Left renal pelvis (tissue), 4 donors: ENCODE results near the gene PCDHA4. TPM values are rescaled to one million over a fixed set of nuclear protein-coding genes. Genes with fewer than 3 reads are reported as not detected.
"Not testable (repeated sequence)": the region's sequence is repeated elsewhere in the genome, so short reads cannot be mapped to it uniquely, and the experiment has no call there.

ENCODE experiments used
- DNase-seq, 4 donors: peaks; one replicate each; pipeline ENCODE4 v3.0.0-alpha.2; 2013; ENCODE audit warnings: low read depth in 4 of 4, low spot score in 3 of 4
- polyA plus RNA-seq, 4 donors: library from polyadenylated mRNA; unstranded; fragments of 120-200 nt; gene quantifications; one replicate each; pipeline ENCODE4 v1.2.1, GENCODE V29; 2013; ENCODE audit not compliant: insufficient read length in 4 of 4

The PCDHA4 gene
- polyA plus RNA-seq: 1 to 10 TPM in 2 of 4 donors, under 1 TPM in 2; 0.37 to 1.5 (median 0.86) TPM

DNA sequence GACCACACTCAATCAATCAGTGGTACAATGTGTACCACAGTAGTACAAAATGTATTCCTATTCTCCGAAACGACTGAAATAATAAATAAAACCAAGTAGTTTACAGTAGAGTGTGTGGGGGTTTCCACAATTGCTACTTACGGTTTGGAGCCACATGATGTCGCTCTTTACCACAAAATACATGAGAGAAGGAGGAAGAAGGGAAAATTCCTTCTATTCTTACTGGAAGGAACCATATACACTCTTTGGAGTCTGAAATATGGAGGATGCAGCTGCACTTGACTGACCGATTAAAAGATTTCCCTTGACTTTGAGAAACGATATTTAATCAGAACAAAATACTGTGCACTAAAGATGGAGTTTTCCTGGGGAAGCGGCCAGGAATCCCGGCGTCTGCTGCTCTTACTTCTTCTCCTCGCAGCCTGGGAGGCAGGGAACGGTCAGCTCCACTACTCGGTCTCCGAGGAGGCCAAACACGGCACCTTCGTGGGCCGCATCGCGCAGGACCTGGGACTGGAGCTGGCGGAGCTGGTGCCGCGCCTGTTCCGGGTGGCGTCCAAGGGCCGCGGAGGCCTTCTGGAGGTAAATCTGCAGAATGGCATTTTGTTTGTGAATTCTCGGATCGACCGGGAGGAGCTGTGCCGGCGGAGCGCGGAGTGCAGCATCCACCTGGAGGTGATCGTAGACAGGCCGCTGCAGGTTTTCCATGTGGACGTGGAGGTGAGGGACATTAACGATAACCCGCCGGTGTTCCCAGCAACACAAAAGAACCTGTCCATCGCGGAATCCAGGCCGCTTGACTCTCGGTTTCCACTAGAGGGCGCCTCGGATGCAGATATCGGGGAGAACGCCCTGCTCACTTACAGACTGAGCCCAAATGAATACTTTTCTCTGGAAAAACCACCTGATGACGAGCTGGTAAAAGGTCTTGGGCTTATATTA, at the start of gene PCDHA4:
PCDHA4 (plus strand) TSS at position 235 of the 942 bp plus-strand sequence.
- no peak for DNase-seq

DNA sequence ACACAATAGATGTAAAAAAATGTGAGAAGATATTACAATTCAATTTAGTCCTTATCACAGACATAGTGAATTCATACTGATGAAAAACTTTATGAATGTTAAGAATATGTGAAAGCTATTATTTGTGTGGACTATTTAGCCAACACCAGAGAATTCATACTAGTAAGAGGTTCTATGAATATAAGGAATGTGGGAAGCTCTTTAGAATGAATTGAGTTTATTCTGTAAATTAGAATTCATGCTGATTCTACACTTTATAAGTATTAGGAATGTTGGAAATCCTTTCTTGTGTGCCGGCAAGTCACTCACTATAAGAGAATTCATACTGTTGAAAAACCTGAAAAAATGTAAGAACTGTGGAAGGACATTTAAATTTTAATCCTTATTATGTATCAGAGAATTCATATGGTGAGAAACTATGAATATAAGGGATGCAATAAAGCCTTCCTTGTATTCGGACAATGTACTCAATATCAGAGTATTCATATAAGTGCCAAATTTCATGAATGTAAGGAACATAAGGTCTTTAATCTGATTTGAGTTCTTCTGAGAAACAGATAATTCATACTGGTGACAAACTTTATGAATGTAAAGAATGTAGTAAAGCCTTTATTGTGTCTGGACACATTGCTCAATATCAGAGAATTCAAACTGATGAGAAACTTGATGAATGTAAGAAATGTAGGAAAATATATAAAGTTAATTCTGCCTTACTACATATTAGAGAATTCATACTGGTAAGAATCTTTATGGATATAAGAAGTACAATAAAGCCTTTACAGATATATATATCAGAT, 42.5 kb upstream of the PCDHA4 start:
- DNase-seq: no peak

DNA sequence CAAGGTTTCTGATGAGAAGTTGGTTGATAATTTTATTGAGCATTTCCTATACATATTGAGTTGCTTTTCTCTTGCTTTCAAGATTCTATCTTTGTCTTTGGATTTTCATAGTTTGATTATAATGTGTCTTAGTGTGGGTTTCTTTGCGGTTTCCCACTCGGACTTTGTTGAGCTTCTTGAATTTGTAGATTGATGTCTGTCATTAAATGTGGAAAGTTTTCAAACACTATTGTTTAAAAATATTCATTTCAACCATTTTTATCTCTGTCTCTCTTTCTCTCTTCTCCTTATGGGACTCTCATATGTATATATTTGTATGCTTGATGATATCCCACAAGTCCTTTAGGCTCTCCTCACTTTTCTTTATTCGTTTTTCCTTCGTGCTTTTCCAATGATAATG, 39.4 kb upstream of the PCDHA4 start:
- no peak for DNase-seq

DNA sequence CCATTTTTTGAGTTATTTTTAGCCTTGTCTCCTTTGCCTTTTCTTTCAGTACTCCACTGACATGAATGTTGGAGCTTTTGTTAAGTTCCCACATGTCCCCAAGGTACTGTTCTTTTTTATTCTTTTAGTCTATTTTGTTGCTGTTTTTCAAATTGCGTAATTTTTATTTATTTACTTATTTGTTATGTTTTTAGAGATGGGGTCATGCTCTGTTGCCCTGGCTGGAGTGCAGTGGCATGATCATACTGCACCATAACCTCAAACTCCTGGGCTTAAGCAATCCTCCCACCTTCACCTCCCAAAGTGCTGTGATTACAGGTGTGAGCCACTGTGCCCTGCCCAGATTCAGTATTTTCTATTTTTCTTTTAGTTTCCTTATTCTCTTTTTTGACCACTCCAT, 26.4 kb upstream of the PCDHA4 start:
- DNase-seq: no peak

DNA sequence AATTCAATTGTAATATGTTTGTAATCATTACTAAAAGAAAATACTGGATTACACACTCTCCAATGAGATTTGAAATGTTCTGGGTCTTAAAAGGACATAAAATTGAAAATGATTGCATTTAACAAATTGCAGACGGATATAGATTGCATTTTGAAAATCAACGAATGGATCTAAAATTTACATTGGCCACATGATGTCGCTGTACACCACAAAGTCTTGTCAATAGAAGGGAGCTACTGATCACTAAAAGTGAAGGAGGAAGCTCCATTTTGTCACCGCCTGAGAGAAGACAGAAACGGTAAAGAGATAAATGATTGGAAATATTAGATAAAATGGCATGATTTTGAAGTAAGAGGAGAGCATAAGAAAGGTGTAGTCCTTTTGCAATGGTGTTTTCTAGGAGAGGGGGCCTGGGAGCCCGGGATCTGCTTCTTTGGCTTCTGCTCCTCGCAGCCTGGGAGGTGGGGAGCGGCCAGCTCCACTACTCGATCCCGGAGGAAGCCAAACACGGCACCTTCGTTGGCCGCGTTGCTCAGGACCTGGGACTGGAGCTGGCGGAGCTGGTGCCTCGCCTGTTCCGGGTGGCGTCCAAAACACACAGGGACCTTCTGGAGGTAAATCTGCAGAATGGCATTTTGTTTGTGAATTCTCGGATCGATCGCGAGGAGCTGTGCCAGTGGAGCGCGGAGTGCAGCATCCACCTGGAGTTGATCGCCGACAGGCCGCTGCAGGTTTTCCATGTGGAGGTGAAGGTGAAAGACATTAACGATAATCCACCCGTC, 20.8 kb upstream of the PCDHA4 start, which contains the start of gene PCDHA1:
PCDHA1 (plus strand) TSS at position 236 of the 782 bp plus-strand sequence.
- DNase-seq: no peak

DNA sequence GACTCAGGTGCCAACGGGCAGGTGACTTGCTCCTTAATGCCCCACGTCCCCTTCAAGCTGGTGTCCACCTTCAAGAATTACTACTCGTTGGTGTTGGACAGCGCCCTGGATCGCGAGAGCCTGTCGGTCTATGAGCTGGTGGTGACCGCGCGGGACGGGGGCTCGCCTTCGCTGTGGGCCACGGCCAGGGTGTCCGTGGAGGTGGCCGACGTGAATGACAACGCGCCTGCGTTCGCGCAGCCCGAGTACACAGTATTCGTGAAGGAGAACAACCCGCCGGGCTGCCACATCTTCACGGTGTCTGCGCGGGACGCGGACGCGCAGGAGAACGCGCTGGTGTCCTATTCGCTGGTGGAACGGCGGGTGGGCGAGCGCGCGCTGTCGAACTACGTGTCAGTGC, 19.4 kb upstream of the PCDHA4 start:
- DNase-seq: not testable (repeated sequence)

DNA sequence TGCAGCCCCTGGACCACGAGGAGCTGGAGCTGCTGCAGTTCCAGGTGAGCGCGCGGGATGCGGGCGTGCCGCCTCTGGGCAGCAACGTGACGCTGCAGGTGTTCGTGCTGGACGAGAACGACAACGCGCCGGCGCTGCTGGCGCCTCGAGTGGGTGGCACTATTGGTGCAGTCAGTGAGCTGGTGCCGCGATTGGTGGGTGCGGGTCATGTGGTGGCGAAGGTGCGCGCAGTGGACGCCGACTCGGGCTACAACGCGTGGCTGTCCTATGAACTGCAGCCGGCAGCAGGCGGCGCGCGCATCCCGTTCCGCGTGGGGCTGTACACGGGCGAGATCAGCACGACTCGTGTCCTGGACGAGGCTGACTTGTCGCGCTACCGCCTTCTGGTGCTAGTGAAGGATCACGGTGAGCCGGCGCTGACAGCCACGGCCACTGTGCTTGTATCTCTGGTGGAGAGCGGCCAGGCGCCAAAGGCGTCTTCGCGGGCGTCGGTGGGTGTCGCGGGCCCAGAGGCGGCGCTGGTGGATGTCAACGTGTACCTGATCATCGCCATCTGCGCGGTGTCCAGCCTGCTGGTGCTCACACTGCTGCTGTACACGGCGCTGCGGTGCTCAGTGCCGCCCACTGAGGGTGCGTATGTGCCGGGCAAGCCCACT, 18.9 kb upstream of the PCDHA4 start:
- DNase-seq: not testable (repeated sequence)

DNA sequence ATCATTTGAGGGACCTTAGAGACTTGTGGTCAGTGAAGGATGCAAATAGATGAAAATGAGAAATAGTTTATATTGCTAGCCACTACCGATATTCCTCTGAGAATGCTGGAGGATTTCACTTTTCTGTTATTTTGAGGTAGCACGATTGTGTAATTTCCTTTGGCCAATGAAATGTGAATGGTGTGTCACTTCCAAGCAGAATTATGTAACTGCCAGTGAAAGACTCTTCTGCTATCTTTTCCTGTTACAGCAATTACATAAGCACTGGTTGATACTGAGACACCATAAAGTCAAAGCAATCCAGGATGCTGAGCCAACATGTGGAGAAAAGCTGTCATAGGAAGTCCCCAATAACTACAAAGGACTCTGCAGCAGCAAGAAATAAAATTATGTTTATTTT, 15.8 kb upstream of the PCDHA4 start:
- no peak for DNase-seq

DNA sequence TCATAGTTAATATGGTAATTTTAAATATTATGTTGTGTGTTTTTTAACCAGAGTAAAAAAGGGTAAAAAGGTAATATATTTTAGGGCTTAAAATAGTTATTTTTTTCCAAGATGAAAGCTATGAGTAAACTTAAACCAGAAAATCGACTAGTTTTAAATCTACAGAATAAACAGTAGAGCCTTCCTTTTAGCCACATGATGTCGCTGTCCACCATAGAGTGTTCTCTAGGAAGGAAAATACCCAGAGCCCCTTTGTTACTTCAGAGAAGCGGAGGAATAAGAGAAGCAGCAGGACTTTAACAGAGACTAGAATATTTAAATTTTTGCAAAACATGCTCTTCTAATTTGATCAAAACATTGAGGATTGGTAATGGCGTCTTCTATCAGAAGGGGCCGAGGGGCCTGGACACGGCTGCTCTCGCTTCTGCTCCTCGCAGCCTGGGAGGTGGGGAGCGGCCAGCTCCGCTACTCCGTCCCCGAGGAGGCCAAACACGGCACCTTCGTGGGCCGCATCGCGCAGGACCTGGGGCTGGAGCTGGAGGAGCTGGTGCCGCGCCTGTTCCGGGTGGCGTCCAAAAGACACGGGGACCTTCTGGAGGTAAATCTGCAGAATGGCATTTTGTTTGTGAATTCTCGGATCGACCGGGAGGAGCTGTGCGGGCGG, 12.1 kb upstream of the PCDHA4 start, which contains the start of gene PCDHA2:
PCDHA2 (plus strand) TSS at position 258 of the 664 bp plus-strand sequence.
- no peak for DNase-seq

DNA sequence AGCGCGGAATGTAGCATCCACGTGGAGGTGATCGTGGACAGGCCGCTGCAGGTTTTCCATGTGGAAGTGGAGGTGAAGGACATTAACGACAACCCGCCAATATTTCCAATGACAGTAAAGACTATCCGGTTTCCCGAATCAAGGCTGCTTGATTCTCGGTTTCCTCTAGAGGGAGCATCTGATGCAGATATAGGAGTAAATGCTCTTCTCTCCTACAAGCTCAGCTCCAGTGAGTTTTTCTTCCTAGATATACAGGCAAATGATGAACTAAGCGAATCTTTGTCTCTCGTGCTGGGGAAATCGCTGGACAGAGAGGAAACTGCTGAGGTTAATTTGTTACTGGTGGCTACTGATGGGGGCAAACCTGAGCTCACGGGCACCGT, 11.6 kb upstream of the PCDHA4 start:
- DNase-seq: no peak

DNA sequence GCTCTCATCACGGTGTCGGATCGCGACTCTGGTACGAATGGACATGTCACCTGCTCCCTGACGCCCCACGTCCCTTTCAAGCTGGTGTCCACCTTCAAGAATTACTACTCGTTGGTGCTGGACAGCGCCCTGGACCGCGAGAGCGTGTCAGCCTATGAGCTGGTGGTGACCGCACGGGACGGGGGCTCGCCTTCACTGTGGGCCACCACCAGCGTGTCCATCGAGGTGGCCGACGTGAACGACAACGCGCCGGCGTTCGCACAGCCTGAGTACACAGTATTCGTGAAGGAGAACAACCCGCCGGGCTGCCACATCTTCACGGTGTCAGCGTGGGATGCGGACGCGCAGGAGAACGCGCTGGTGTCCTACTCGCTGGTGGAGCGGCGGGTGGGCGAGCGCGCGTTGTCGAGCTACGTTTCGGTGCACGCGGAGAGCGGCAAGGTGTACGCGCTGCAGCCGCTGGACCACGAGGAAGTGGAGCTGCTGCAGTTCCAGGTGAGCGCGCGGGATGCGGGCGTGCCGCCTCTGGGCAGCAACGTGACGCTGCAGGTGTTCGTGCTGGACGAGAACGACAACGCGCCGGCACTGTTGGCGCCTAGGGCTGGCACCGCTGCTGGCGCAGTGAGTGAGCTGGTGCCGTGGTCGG, 10.7 kb upstream of the PCDHA4 start:
- not testable (repeated sequence) for DNase-seq

DNA sequence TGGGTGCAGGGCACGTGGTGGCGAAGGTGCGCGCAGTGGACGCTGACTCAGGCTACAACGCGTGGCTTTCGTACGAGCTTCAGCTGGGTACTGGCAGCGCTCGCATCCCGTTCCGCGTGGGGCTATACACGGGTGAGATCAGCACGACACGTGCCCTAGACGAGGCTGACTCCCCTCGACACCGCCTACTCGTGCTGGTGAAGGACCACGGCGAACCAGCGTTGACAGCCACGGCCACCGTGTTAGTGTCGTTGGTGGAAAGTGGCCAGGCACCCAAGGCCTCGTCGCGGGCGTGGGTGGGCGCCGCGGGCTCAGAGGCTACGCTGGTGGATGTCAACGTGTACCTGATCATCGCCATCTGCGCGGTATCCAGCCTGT, 10.2 kb upstream of the PCDHA4 start:
- DNase-seq: no peak

DNA sequence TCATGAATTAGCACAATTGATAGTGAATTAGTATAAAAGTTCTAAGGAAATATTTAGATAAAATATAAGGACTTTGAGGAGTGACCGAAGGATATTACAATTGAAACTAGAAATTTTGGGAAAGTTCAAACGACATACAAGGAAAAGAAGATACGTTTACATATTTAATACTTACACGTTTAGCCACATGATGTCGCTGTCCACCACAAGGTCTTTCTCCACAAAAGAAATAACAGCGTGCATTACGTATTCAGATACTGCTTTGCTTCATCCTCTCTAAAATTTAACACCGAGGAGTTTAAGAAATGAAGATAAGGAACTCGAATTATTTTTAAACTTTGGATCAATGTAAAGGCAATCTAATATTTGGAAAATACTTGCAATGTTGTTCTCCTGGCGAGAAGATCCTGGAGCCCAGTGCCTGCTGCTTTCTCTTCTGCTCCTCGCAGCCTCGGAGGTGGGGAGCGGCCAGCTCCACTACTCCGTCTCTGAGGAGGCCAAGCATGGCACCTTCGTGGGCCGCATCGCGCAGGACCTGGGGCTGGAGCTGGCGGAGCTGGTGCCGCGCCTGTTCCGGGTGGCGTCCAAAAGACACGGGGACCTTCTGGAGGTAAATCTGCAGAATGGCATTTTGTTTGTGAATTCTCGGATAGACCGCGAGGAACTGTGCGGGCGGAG, 5.9 kb upstream of the PCDHA4 start, which contains the start of gene PCDHA3:
PCDHA3 (plus strand) TSS at position 242 of the 678 bp plus-strand sequence.
- DNase-seq: no peak

DNA sequence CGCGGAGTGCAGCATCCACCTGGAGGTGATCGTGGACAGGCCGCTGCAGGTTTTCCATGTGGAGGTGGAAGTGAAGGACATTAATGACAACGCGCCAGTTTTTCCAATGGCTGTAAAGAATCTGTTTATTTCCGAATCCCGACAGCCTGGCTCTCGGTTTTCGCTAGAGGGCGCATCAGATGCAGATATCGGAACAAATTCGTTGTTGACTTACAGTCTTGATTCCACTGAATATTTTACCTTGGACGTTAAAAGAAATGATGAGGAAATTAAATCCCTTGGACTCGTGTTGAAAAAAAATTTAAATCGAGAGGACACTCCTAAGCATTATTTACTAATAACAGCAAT, 5.4 kb upstream of the PCDHA4 start:
- no peak for DNase-seq

DNA sequence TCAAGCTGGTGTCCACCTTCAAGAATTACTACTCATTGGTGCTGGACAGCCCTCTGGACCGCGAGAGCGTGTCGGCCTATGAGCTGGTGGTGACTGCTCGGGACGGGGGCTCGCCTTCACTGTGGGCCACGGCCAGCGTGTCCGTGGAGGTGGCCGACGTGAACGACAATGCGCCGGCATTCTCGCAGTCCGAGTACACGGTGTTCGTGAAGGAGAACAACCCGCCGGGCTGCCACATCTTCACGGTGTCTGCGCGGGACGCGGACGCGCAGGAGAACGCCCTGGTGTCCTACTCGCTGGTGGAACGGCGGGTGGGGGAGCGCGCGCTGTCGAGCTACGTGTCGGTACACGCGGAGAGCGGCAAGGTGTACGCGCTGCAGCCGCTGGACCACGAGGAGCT, 4.5 kb upstream of the PCDHA4 start:
- DNase-seq: not testable (repeated sequence)

DNA sequence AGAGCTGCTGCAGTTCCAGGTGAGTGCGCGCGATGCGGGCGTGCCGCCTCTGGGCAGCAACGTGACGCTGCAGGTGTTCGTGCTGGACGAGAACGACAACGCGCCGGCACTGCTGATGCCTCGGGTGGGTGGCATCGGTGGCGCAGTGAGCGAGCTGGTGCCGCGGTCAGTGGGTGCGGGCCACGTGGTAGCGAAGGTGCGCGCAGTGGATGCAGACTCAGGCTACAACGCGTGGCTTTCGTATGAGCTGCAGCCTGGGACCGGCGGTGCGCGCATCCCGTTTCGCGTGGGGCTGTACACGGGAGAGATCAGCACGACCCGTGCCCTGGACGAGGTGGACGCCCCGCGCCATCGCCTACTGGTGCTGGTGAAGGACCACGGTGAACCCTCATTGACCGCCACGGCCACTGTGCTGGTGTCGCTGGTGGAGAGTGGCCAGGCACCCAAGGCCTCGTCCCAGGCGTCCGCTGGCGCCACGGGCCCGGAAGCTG, 4.0 kb upstream of the PCDHA4 start:
- no peak for DNase-seq

DNA sequence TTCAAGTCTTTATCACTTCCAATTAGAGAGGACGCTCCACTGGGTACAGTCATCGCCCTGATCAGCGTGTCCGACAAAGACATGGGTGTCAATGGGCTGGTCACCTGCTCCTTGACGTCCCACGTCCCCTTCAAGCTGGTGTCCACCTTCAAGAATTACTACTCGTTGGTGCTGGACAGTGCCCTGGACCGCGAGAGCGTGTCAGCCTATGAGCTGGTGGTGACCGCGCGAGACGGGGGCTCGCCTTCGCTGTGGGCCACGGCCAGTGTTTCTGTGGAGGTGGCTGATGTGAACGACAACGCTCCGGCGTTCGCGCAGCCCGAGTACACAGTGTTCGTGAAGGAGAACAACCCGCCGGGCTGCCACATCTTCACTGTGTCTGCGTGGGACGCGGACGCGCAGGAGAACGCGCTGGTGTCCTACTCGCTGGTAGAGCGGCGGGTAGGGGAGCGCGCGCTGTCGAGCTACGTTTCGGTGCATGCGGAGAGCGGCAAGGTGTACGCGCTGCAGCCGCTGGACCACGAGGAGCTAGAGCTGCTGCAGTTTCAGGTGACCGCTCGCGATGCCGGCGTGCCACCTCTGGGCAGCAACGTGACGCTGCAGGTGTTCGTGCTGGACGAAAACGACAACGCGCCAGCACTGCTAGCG, 1.5 kb downstream of the PCDHA4 start:
- DNase-seq: not testable (repeated sequence)

DNA sequence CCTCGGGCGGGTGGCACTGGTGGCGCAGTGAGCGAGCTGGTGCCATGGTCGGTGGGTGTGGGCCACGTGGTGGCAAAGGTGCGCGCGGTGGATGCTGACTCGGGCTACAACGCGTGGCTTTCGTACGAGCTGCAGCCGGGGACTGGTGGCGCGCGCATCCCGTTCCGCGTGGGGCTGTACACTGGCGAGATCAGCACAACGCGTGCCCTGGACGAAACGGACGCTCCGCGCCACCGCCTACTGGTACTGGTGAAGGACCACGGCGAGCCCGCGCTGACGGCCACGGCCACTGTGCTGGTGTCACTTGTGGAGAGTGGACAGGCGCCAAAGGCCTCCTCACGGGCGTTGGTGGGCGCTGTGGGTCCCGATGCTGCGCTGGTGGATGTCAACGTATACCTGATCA, 2.0 kb downstream of the PCDHA4 start:
- no peak for DNase-seq
